ENCODE data around the gene TMC5.

DNA sequence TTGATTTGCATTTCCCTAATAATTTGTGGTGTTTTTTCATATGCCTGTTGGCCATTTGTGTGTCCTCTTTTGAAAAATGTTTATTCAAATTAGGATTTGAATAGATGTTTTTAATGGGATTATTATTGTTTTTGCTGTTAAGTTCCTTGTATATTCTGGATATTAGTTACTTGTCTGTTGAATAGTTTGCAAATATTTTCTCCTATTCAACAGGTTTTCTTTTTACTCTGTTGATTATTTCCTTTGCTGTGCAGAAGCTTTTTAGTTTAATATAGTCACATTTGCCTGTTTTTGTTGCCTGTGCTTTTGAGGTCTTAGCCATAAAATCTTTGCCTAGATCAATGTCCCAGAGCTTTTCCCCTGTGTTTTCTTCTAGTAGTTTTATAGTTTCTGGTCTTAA, 94.6 kb downstream of the TMC5 start:
- TF ChIP-seq POLR2A (IDR thresholded peaks at IDR 0.05) = no peak
- TF ChIP-seq CTCF (IDR thresholded peaks at IDR 0.05) = no peak

Data from tibial nerve (tissue), 3 donors.